PC-9 (cell line): Measurements from ENCODE around the gene CDC42BPB.

Experiments used
- CTCF ChIP-seq: fragments of 200-600 bp; sonication (generic); conservative IDR thresholded peaks from 2 replicates; pipeline ENCODE4 v1.6.1; 2017; ENCODE audit warnings: mixed run types, antibody characterized with exemption, mild to moderate bottlenecking, moderate library complexity
- EZH2 ChIP-seq: fragments of 200-600 bp; sonication (generic); IDR thresholded peaks from 2 replicates; pipeline ENCODE4 v1.8.0; 2017; ENCODE audit warnings: antibody characterized with exemption, low read depth

- TF ChIP-seq CTCF (no peak), EZH2 (no peak)
Observed at GRCh38 chr14:102932484-102933248, 124.7 kb downstream of the CDC42BPB start.
